ENCODE measurements around the gene NLRC5.

The NLRC5 gene

DNA sequence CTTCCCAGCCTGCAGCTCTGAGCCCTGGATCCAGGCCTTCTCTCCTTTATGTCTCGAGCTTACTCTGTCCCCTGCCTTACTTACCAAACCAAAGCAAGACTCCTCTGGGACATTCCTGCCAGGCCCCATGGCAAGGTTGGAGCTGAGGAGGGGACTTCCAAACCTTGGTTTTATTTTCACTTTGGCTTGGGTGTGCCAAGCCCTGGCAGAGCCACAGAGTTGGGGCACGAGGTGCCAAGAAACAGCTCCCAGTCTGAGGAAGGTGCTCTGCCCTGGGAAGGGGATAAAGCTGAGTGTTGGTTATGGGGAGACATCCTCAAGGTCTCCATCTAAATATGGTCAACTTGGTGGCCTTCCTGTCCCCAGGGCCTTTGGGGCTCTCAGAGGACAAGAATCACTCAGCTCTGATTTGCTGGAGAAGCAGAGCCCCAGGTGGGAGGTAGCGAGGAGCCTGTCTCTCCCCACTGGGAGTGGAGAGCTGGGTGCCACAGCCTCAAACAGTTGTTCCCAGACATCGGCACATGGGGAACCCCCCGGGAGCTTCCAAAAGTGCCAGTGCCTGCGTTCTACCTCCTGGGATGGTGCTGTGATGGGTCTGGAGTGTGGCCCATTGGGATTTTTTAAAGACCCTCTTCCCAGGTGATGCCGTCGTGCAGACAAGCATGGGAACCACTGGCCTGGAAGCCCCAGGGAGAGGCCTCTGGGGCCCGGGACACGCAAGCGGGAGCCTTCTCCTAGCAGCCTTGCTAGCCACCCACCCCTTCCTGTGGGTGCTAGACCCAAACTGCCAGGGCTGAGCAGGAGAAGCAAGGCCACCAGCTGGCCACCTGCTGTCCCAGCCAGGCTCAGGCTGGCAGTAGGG, 10.3 kb downstream of the NLRC5 start:
- Histone ChIP-seq H3K27ac (ENCODE audit: low read depth, low read length, poor library complexity, severe bottlenecking) (no peak overlapping the region), H3K9me3 (ENCODE audit: low read length) (no peaks in the 10 kb centered on the region), H4K20me1 (ENCODE audit: insufficient read depth, low read length) (no peaks in the 10 kb centered on the region), H3K36me3 (ENCODE audit: insufficient read depth, low read length) (no peaks in the 10 kb centered on the region), H2AFZ (ENCODE audit: low read length) (no peak overlapping the region), H3K4me3 (ENCODE audit: low read depth, low read length, poor library complexity, severe bottlenecking) (no peak overlapping the region), H3K9ac (ENCODE audit: low read length) (no peak overlapping the region), H3K9me2 (ENCODE audit: low read depth, low read length) (no peaks in the 10 kb centered on the region), H3K27me3 (ENCODE audit: insufficient read depth, low read length) (peaks cover 10% of the 10 kb centered on the region; the same call in 1 of the 2 replicates), H3F3A (ENCODE audit: insufficient read depth, low read length) (no peaks in the 10 kb centered on the region), H3K79me2 (ENCODE audit: insufficient read depth, low read length) (no peaks in the 10 kb centered on the region), H3K4me2 (ENCODE audit: low read length) (no peak overlapping the region), H3K4me1 (ENCODE audit: insufficient read depth, low read length, severe bottlenecking) (peaks cover 11% of the 10 kb centered on the region)
- TF ChIP-seq EZH2 (IDR thresholded peaks at IDR 0.05; ENCODE audit: borderline replicate concordance, low read length) = no peak
- TF ChIP-seq, protein P1, sequence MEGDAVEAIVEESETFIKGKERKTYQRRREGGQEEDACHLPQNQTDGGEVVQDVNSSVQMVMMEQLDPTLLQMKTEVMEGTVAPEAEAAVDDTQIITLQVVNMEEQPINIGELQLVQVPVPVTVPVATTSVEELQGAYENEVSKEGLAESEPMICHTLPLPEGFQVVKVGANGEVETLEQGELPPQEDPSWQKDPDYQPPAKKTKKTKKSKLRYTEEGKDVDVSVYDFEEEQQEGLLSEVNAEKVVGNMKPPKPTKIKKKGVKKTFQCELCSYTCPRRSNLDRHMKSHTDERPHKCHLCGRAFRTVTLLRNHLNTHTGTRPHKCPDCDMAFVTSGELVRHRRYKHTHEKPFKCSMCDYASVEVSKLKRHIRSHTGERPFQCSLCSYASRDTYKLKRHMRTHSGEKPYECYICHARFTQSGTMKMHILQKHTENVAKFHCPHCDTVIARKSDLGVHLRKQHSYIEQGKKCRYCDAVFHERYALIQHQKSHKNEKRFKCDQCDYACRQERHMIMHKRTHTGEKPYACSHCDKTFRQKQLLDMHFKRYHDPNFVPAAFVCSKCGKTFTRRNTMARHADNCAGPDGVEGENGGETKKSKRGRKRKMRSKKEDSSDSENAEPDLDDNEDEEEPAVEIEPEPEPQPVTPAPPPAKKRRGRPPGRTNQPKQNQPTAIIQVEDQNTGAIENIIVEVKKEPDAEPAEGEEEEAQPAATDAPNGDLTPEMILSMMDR (IDR thresholded peaks at IDR 0.05; ENCODE audit: low read length) = no peak

DNA sequence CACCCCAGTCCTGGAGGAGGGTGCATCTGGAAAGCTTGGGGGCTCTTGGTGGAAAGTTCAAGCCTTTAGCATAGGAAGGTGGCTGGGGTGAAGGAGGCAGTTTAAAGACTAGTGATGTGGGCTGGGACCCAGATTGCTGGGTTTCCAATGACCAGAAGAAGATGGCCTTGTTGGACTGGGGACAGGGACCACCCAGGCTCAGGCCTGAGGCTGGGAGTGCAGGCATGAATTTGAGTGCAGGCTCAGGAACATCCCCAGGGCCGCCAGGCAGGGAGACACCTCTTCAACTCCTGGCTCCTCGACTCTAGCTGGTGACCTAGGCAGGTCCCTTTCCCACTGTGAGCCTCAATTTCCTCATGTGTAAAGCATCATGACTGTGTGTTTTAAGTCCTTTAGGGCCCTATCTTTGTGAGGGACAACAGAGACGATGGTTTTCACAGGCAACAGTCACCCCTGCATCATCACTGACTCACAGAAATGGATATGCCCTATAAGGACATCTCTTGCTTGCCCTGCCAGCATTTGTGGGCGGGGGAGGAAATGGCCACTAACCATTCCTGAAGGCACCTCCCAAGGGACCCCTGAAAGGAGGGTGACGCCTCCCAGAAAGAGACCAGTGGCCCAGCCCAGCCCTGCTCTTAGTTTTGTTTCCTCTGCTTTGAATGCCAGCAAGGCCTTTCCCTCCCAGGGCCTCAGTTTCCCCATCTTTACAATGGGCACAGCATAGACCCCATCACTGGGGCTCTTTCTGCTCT, 11.1 kb downstream of the NLRC5 start:
- Histone ChIP-seq H3K27ac (ENCODE audit: low read depth, low read length, poor library complexity, severe bottlenecking) (no peak overlapping the region), H3K4me3 (ENCODE audit: low read depth, low read length, poor library complexity, severe bottlenecking) (no peak overlapping the region), H3K4me2 (ENCODE audit: low read length) (no peak overlapping the region), H3K9me3 (ENCODE audit: low read length) (no peaks in the 10 kb centered on the region), H3F3A (ENCODE audit: insufficient read depth, low read length) (no peaks in the 10 kb centered on the region), H3K36me3 (ENCODE audit: insufficient read depth, low read length) (no peaks in the 10 kb centered on the region), H2AFZ (ENCODE audit: low read length) (no peak overlapping the region), H3K9me2 (ENCODE audit: low read depth, low read length) (no peaks in the 10 kb centered on the region), H3K9ac (ENCODE audit: low read length) (no peak overlapping the region), H3K27me3 (ENCODE audit: insufficient read depth, low read length) (peaks cover 13% of the 10 kb centered on the region; the same call in 1 of the 2 replicates), H4K20me1 (ENCODE audit: insufficient read depth, low read length) (no peaks in the 10 kb centered on the region), H3K4me1 (ENCODE audit: insufficient read depth, low read length, severe bottlenecking) (peaks cover 11% of the 10 kb centered on the region), H3K79me2 (ENCODE audit: insufficient read depth, low read length) (no peaks in the 10 kb centered on the region)
- TF ChIP-seq, protein P1 (IDR thresholded peaks at IDR 0.05; ENCODE audit: low read length) = no peak

DNA sequence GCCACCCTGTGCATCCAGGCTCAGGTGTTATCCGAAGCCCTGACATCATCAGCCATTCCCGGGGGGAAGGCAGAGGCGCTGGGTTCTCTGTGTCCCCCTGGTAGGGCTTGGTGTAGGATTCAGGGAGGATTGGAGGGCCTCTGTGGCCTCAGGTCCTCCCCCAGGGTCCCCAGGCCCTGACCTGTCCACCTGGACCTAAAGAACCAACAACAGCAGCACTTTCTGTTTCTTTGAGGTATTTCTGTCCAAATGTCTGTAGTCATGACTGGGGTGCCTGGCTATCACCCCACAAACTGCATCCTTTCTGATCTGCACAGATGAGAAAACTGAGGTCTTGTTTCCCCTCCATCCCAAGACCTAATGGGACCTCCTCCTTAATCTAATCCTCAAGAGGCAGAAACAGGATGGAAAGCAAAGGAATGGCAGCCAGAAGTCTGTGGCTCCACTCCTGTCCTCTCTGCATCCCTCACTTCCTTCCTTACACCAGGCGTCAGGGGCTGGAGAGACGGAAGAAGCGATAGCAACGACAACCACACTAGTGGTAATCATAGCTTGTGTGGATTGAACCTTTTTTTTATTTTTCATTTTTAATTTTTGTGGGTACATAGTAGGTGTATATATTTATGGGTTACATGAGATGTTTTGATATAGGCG, 11.8 kb downstream of the NLRC5 start:
- no peaks in the 10 kb centered on the region for H3K79me2 ChIP-seq (ENCODE audit: insufficient read depth, low read length)
- no peaks in the 10 kb centered on the region for H3K36me3 ChIP-seq (ENCODE audit: insufficient read depth, low read length)

More for the DNA sequence above, 11.8 kb downstream of the NLRC5 start:
- H2AFZ ChIP-seq (ENCODE audit: low read length) = no peak overlapping the region
- TF ChIP-seq, protein P1 (IDR thresholded peaks at IDR 0.05; ENCODE audit: low read length) = no peak
- TF ChIP-seq EZH2 (IDR thresholded peaks at IDR 0.05; ENCODE audit: borderline replicate concordance, low read length) = no peak
- H3K4me2 ChIP-seq (ENCODE audit: low read length) = no peak overlapping the region
- H3F3A ChIP-seq (ENCODE audit: insufficient read depth, low read length) = no peaks in the 10 kb centered on the region
- H3K4me1 ChIP-seq (ENCODE audit: insufficient read depth, low read length, severe bottlenecking) = peaks cover 11% of the 10 kb centered on the region
- H4K20me1 ChIP-seq (ENCODE audit: insufficient read depth, low read length) = no peaks in the 10 kb centered on the region
- no peak overlapping the region for H3K9ac ChIP-seq (ENCODE audit: low read length)
- no peaks in the 10 kb centered on the region for H3K9me3 ChIP-seq (ENCODE audit: low read length)
- no peak overlapping the region for H3K27ac ChIP-seq (ENCODE audit: low read depth, low read length, poor library complexity, severe bottlenecking)
- peaks cover 13% of the 10 kb centered on the region; the same call in 1 of the 2 replicates for H3K27me3 ChIP-seq (ENCODE audit: insufficient read depth, low read length)
- H3K4me3 ChIP-seq (ENCODE audit: low read depth, low read length, poor library complexity, severe bottlenecking) = no peak overlapping the region
- no peaks in the 10 kb centered on the region for H3K9me2 ChIP-seq (ENCODE audit: low read depth, low read length)

Data from OCI-LY1 (cell line).